Measurements from ENCODE around the gene GLT8D2.

Gene GLT8D2

GRCh38 chr12:104010606-104011169, 39.3 kb downstream of the GLT8D2 start:
- no peak for DNase-seq (ENCODE audit: low spot score)
- TF ChIP-seq CTCF (IDR thresholded peaks at IDR 0.05; ENCODE audit: extremely low read depth, missing control alignments): no peak

- no peak for DNase-seq (ENCODE audit: low spot score)
- TF ChIP-seq CTCF (IDR thresholded peaks at IDR 0.05; ENCODE audit: extremely low read depth, missing control alignments): no peak
Measured at GRCh38 chr12:104010121-104010520, 39.9 kb downstream of the GLT8D2 start.

GRCh38 chr12:104006929-104007328, 43.1 kb downstream of the GLT8D2 start:
- no peak for DNase-seq (ENCODE audit: low spot score)
- no peak for TF ChIP-seq CTCF (IDR thresholded peaks at IDR 0.05; ENCODE audit: extremely low read depth, missing control alignments)

- TF ChIP-seq CTCF (IDR thresholded peaks at IDR 0.05; ENCODE audit: extremely low read depth, missing control alignments): no peak
- no peak for DNase-seq (ENCODE audit: low spot score)
Measured at GRCh38 chr12:104003596-104003995, 46.4 kb downstream of the GLT8D2 start.

- no peak for DNase-seq (ENCODE audit: low spot score)
- no peak for TF ChIP-seq CTCF (IDR thresholded peaks at IDR 0.05; ENCODE audit: extremely low read depth, missing control alignments)
Measured at GRCh38 chr12:104002686-104003085, 47.3 kb downstream of the GLT8D2 start.

- no peak for TF ChIP-seq CTCF (IDR thresholded peaks at IDR 0.05; ENCODE audit: extremely low read depth, missing control alignments)
Measured at GRCh38 chr12:104000807-104001434, 49.1 kb downstream of the GLT8D2 start.

GRCh38 chr12:103998976-103999375, 51.0 kb downstream of the GLT8D2 start:
- TF ChIP-seq CTCF (IDR thresholded peaks at IDR 0.05; ENCODE audit: extremely low read depth, missing control alignments): no peak

More at GRCh38 chr12:104000807-104001434, 49.1 kb downstream of the GLT8D2 start:
- no peak for DNase-seq (ENCODE audit: low spot score)

More at GRCh38 chr12:103998976-103999375, 51.0 kb downstream of the GLT8D2 start:
- no peak for DNase-seq (ENCODE audit: low spot score)
